K562 (cell line): ENCODE data around the gene PLPP4. TPM values are rescaled to one million over a fixed set of nuclear protein-coding genes. Genes with fewer than 3 reads are reported as not detected.

Source experiments
- ATAC-seq: fragments of 200-7000 bp; cut with Tn5 transposase; 3 replicates; pipeline ENCODE4 v1.9.1; 2020; ENCODE audit warnings: moderate library complexity
- BruUV-seq: library from RNA; stranded (reverse); fragments of 400-500 nt; replicated peaks from 2 replicates; lab custom pipeline; 2021; lab: Mats Ljungman, UMichigan
- CTCF ChIA-PET: fragments of 300-600 bp; formaldehyde crosslinking; extraction: SDS; loops from one replicate; lab custom pipeline; 2021; ENCODE audit warnings: low intra/inter-chr PET ratio; lab: Yijun Ruan, JAX
- POLR2A ChIA-PET: fragments of 300-600, 350-650 bp; sonication (Branson Sonifier 250); formaldehyde crosslinking; extraction: SDS; loops from one replicate; lab custom pipeline; 2021; ENCODE audit warnings: antibody characterized with exemption, inconsistent platforms; lab: Yijun Ruan, JAX
- DNase-seq, 4 experiments: peaks; one replicate each; pipeline versions ENCODE4 v3.0.0 to v3.0.0-alpha.2; 2011 to 2018; ENCODE audit warnings: low spot score in 3 of 4, mixed read lengths in 3 of 4; ENCODE audit errors: extremely low read depth in 1 of 4
- FAIRE-seq: peaks from 2 replicates; lab custom pipeline; 2011; peaks lifted over from hg19 to GRCh38; lab: Jason Lieb, UNC
- H2AFZ ChIP-seq: 2 replicates; pipeline ENCODE4 v1.6.0; 2011; ENCODE audit warnings: low read depth, low read length, control low read depth, inconsistent platforms
- H3K27ac ChIP-seq: fragments of 200-600 bp; 3 replicates; pipeline ENCODE4 v1.8.0; 2011; ENCODE audit warnings: low read depth, mild to moderate bottlenecking, control low read depth, inconsistent platforms, low read length, moderate library complexity, mixed read lengths; ENCODE audit errors: extremely low read depth
- H3K27me3 ChIP-seq, 2 experiments: fragments of 300-600 bp in 1 of 2; 2 replicates in 1 of 2; 3 replicates in 1 of 2; pipeline versions ENCODE4 v1.6.0 to v1.8.0; 2011; ENCODE audit warnings: inconsistent platforms in 2 of 2, low read length in 2 of 2, mild to moderate bottlenecking in 1 of 2, mixed read lengths in 1 of 2, moderate library complexity in 1 of 2; ENCODE audit not compliant: control insufficient read depth in 2 of 2, insufficient read depth in 2 of 2
- H3K36me3 ChIP-seq: fragments of 300-600 bp; 3 replicates; pipeline ENCODE4 v1.8.0; 2011; ENCODE audit warnings: mild to moderate bottlenecking, low read length, inconsistent platforms; ENCODE audit not compliant: control insufficient read depth, insufficient read depth
- H3K4me1 ChIP-seq, 2 experiments: fragments of 200-600 bp in 1 of 2; replicated peaks in 1 of 2; 2 replicates in 1 of 2; 3 replicates in 1 of 2; pipeline versions ENCODE4 v1.5.1 to v1.8.0; 2011; ENCODE audit warnings: inconsistent platforms in 2 of 2, low read length in 2 of 2, mild to moderate bottlenecking in 1 of 2, mixed read lengths in 1 of 2, moderate library complexity in 1 of 2; ENCODE audit not compliant: control insufficient read depth in 2 of 2, insufficient read depth in 2 of 2
- H3K4me2 ChIP-seq: 2 replicates; pipeline ENCODE4 v1.6.1; 2011; ENCODE audit warnings: low read length, control low read depth, inconsistent platforms, mixed read lengths; ENCODE audit not compliant: insufficient read depth
- H3K4me3 ChIP-seq: fragments of 200-600 bp; sonication (generic), shearing (Covaris generic); 2 replicates; pipeline ENCODE4 v1.5.1; 2016; ENCODE audit warnings: control low read depth, inconsistent platforms
- H3K79me2 ChIP-seq: fragments of 200-600 bp; 3 replicates; pipeline ENCODE4 v1.8.0; 2011; ENCODE audit warnings: low read length, inconsistent platforms; ENCODE audit not compliant: control insufficient read depth, insufficient read depth
- H3K9ac ChIP-seq, 2 experiments: 2 replicates each; pipeline versions ENCODE4 v1.6.0 to v1.6.1; 2011; ENCODE audit warnings: low read depth in 2 of 2, low read length in 2 of 2, control low read depth in 1 of 2, inconsistent platforms in 1 of 2, mild to moderate bottlenecking in 1 of 2, mixed read lengths in 1 of 2; ENCODE audit not compliant: insufficient read depth in 1 of 2
- H3K9me1 ChIP-seq: one replicate; pipeline ENCODE4 v1.6.0; 2011; ENCODE audit warnings: inconsistent platforms, mild to moderate bottlenecking, low read length, moderate library complexity; ENCODE audit not compliant: control insufficient read depth, insufficient read depth
- H3K9me3 ChIP-seq: replicated peaks from 2 replicates; pipeline ENCODE4 v1.5.1; 2011; ENCODE audit warnings: low read depth, low read length, inconsistent platforms; ENCODE audit not compliant: control insufficient read depth, insufficient read depth
- H4K20me1 ChIP-seq: replicated peaks from 2 replicates; pipeline ENCODE4 v1.6.1; 2011; ENCODE audit warnings: low read length, inconsistent platforms, mixed read lengths; ENCODE audit not compliant: control insufficient read depth, insufficient read depth
- ARHGAP35 ChIP-seq: fragments of 450-650 bp; IDR thresholded peaks from 2 replicates; pipeline ENCODE4 v1.6.1; 2018; ENCODE audit not compliant: partially characterized antibody
- ASH1L ChIP-seq: fragments of 450-650 bp; IDR thresholded peaks from 2 replicates; pipeline ENCODE4 v1.6.1; 2018; ENCODE audit warnings: borderline replicate concordance, mild to moderate bottlenecking, low read depth; ENCODE audit not compliant: partially characterized antibody
- CREM ChIP-seq: IDR thresholded peaks from 2 replicates; pipeline ENCODE4 v1.6.1; 2014; ENCODE audit warnings: antibody characterized with exemption, low read depth
- HNRNPUL1 ChIP-seq: fragments of 200-400 bp; formaldehyde crosslinking; IDR thresholded peaks from 2 replicates; pipeline ENCODE4 v1.6.1; 2017; ENCODE audit warnings: low read length
- NFXL1 ChIP-seq: fragments of 450-650 bp; formaldehyde crosslinking; IDR thresholded peaks from 2 replicates; pipeline ENCODE4 v1.4.0; 2021; ENCODE audit warnings: mild to moderate bottlenecking
- ZNF707 ChIP-seq: fragments of 250-450 bp; sonication (Bioruptor Pico); conservative IDR thresholded peaks from 2 replicates; pipeline ENCODE4 v1.8.0; 2022; ENCODE audit warnings: inconsistent platforms, mild to moderate bottlenecking, moderate library complexity
- in situ Hi-C: fragments of 300-500 bp; cut with MboI; formaldehyde crosslinking; loops from 4 replicates; pipeline ENCODE4 v1.15.0; 2018; ENCODE audit warnings: inconsistent platforms, mixed read lengths
- intact Hi-C: fragments of 100-400 bp; cut with micrococcal nuclease; formaldehyde crosslinking; loops from 2 replicates; pipeline ENCODE4 v1.14.2; 2022
- polyA plus RNA-seq, 8 experiments: library from polyadenylated mRNA; depleted of rRNA in 4 of 8; stranded (reverse) in 5 of 8; unstranded in 3 of 8; fragments of >200 nt; fragmentation: Nextera tagmentation in 2 of 8; fragmentation: Illumina TruSeq in 1 of 8; extraction: Ambion mirVana in 2 of 8; extraction: Trizol in 1 of 8; gene quantifications; 2 replicates each; pipeline versions ENCODE4 v1.2.1 to v1.2.3, GENCODE V29; 2011 to 2014; ENCODE audit warnings: inconsistent platforms in 1 of 8, missing spikeins in 1 of 8
- total RNA-seq, 7 experiments: library from RNA; depleted of rRNA in 6 of 7; stranded (reverse); fragments of >200 nt in 6 of 7; fragmentation: Illumina TruSeq in 2 of 7; extraction: Trizol in 2 of 7; gene quantifications; 2 replicates each; pipeline versions ENCODE4 v1.2.1 to v1.2.3, GENCODE V29; 2011 to 2021; ENCODE audit warnings: low replicate concordance in 1 of 7
- TF ChIP-seq, protein P1 (sequence below): sonication (generic); formaldehyde crosslinking; IDR thresholded peaks from 2 replicates; pipeline ENCODE4 v1.8.0; 2023; ENCODE audit warnings: missing genetic modification reagents, mild to moderate bottlenecking, borderline replicate concordance
- TF ChIP-seq, protein P2 (sequence below): sonication (generic); IDR thresholded peaks from 2 replicates; pipeline ENCODE4 v1.6.1; 2016
- TF ChIP-seq, protein P3 (sequence below): fragments of 250-450 bp; sonication (Bioruptor Pico); IDR thresholded peaks from 2 replicates; pipeline ENCODE4 v1.4.0; 2020; ENCODE audit warnings: mild to moderate bottlenecking

PLPP4 gene
- total and polyA plus RNA-seq, 9 of the 15 experiments (the other 6 are each of a cell fraction or from before 2014, with no cell fraction given): 0.08 TPM; not detected in 8

DNA sequence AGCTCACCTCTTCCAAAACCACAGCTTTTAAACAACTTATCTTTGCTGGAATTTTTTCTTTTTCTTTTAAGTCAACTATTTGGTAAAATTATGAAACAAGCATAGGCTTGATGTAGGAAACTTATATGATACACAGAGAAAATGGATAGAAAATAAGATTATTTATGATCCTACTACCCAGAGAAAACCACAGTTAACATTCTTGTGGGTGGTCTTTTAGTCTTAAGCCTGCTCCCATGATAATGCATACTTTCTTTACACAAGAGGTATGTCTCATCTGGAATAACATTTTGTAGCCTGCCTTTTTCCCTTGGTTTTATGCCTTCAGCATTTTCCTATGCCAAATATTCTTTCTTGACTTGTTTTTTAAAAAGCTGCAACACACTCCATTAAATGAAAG, 21.4 kb downstream of the PLPP4 start:
- H4K20me1 ChIP-seq: no peaks in the 10 kb centered on the region
- DNase-seq: no peak
- H3K4me1 ChIP-seq: no peaks in the 10 kb centered on the region
- H3K36me3 ChIP-seq: no peaks in the 10 kb centered on the region
- CTCF ChIA-PET: no interaction called here
- no peak overlapping the region for H3K9ac ChIP-seq
- POLR2A ChIA-PET: interaction anchor here (0.6 kb wide), 1 partner anchor 15 kb away, joined by 3 read pairs; no protein-coding TSS in a partner anchor
- in situ Hi-C loops (no loop called here), intact Hi-C loops (no loop called here)
- H2AFZ ChIP-seq: no peak overlapping the region
- TF ChIP-seq, protein P1, sequence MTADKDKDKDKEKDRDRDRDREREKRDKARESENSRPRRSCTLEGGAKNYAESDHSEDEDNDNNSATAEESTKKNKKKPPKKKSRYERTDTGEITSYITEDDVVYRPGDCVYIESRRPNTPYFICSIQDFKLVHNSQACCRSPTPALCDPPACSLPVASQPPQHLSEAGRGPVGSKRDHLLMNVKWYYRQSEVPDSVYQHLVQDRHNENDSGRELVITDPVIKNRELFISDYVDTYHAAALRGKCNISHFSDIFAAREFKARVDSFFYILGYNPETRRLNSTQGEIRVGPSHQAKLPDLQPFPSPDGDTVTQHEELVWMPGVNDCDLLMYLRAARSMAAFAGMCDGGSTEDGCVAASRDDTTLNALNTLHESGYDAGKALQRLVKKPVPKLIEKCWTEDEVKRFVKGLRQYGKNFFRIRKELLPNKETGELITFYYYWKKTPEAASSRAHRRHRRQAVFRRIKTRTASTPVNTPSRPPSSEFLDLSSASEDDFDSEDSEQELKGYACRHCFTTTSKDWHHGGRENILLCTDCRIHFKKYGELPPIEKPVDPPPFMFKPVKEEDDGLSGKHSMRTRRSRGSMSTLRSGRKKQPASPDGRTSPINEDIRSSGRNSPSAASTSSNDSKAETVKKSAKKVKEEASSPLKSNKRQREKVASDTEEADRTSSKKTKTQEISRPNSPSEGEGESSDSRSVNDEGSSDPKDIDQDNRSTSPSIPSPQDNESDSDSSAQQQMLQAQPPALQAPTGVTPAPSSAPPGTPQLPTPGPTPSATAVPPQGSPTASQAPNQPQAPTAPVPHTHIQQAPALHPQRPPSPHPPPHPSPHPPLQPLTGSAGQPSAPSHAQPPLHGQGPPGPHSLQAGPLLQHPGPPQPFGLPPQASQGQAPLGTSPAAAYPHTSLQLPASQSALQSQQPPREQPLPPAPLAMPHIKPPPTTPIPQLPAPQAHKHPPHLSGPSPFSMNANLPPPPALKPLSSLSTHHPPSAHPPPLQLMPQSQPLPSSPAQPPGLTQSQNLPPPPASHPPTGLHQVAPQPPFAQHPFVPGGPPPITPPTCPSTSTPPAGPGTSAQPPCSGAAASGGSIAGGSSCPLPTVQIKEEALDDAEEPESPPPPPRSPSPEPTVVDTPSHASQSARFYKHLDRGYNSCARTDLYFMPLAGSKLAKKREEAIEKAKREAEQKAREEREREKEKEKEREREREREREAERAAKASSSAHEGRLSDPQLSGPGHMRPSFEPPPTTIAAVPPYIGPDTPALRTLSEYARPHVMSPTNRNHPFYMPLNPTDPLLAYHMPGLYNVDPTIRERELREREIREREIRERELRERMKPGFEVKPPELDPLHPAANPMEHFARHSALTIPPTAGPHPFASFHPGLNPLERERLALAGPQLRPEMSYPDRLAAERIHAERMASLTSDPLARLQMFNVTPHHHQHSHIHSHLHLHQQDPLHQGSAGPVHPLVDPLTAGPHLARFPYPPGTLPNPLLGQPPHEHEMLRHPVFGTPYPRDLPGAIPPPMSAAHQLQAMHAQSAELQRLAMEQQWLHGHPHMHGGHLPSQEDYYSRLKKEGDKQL (CRISPR knock-in tag): no peak
- TF ChIP-seq ASH1L (no peak), CREM (no peak), ARHGAP35 (no peak), NFXL1 (no peak), HNRNPUL1 (no peak), ZNF707 (no peak)
- TF ChIP-seq, protein P2, sequence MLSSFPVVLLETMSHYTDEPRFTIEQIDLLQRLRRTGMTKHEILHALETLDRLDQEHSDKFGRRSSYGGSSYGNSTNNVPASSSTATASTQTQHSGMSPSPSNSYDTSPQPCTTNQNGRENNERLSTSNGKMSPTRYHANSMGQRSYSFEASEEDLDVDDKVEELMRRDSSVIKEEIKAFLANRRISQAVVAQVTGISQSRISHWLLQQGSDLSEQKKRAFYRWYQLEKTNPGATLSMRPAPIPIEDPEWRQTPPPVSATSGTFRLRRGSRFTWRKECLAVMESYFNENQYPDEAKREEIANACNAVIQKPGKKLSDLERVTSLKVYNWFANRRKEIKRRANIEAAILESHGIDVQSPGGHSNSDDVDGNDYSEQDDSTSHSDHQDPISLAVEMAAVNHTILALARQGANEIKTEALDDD: no peak
- TF ChIP-seq, protein P3, sequence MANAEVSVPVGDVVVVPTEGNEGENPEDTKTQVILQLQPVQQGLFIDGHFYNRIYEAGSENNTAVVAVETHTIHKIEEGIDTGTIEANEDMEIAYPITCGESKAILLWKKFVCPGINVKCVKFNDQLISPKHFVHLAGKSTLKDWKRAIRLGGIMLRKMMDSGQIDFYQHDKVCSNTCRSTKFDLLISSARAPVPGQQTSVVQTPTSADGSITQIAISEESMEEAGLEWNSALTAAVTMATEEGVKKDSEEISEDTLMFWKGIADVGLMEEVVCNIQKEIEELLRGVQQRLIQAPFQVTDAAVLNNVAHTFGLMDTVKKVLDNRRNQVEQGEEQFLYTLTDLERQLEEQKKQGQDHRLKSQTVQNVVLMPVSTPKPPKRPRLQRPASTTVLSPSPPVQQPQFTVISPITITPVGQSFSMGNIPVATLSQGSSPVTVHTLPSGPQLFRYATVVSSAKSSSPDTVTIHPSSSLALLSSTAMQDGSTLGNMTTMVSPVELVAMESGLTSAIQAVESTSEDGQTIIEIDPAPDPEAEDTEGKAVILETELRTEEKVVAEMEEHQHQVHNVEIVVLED (CRISPR knock-in tag): no peak
- H3K27ac ChIP-seq: no peak overlapping the region
- H3K4me3 ChIP-seq: no peak overlapping the region
- H3K9me1 ChIP-seq: no peaks in the 10 kb centered on the region
- H3K79me2 ChIP-seq: no peaks in the 10 kb centered on the region
- H3K4me2 ChIP-seq: no peak overlapping the region
- H3K27me3 ChIP-seq: no peaks in the 10 kb centered on the region
- no peak for ATAC-seq
- H3K9me3 ChIP-seq: no peaks in the 10 kb centered on the region
- FAIRE-seq: no peak
- no TSS peak for BruUV-seq
